ENCODE data around the gene RNF115.
"Not testable (repeated sequence)": the region's sequence is repeated elsewhere in the genome, so short reads cannot be mapped to it uniquely, and the experiment has no call there.

RNF115 gene

DNA sequence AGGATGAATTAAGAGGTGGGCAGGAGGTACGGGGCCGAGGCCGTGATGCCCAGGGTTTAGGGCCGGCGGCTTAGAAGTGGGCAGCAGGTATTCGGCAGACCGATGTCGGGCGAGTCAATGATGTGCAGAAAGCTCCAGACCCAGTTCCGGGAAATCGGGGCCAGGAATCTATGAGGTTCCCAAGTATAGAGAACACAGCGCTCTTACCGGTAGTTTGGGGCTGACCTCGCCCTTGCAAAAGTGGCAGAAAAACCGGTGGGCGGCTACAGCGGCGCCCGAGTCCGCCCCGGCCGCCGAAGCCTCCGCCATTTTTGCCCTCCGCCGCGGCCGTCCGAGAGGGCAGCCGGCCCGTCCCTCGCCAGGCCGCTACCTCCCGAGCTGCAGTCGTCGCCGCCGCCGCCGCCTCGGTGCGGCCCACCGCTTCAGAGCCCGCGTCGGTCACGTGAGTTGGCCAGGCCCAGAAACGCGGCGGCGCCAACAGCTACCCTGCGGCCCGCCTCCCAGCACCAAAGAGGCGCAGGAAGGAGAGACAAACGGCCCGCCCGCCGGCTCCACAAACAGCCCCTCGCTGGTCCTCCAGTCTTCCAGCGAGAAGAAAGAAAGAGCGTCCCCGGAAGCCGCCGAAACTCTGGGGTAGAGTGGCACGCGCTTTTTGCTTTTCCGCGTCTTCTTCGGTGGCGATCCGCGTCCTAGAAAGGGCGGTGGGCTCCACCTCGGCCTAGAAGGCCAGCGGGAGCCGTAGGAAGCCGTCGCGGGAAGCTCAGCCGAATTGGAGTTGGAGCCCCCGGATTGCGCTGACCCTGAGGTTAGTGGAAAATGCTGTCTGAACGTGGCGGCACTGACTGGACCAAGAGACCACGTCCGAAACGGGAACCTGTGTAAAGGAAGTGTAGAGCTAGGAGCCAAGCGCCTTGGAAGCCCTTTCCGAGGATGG is at the start of gene RNF115, which contains the start of gene POLR3C:
Gene RNF115, minus strand, starts transcription at position 531 of the 934 bp plus-strand sequence. Its CDS starts 222 bp downstream, at position 309.
Gene POLR3C, plus strand, starts transcription at position 636 of the 934 bp plus-strand sequence. CDS start 1,577 bp downstream, outside the sequence.
- peak; percentile 99 for DNase-seq

- no peak for DNase-seq
These were observed 48.4 kb upstream of the RNF115 start for GRCh38 chr1:145871994-145872924.

GRCh38 chr1:145868232-145868631 is 44.3 kb upstream of the RNF115 start:
- DNase-seq: no peak

- no peak for DNase-seq
These were observed 39.6 kb upstream of the RNF115 start for GRCh38 chr1:145863282-145864018.

- peak; percentile 95 for DNase-seq
These were observed 35.7 kb upstream of the RNF115 start for GRCh38 chr1:145859491-145860023.

- DNase-seq: peak; percentile 98
These were observed 35.1 kb upstream of the RNF115 start, which contains the start of gene PIAS3 for GRCh38 chr1:145858901-145859490. Gene PIAS3, minus strand, starts transcription at chr1:145859081. Its CDS starts 91 bp downstream, at chr1:145858990.

DNA sequence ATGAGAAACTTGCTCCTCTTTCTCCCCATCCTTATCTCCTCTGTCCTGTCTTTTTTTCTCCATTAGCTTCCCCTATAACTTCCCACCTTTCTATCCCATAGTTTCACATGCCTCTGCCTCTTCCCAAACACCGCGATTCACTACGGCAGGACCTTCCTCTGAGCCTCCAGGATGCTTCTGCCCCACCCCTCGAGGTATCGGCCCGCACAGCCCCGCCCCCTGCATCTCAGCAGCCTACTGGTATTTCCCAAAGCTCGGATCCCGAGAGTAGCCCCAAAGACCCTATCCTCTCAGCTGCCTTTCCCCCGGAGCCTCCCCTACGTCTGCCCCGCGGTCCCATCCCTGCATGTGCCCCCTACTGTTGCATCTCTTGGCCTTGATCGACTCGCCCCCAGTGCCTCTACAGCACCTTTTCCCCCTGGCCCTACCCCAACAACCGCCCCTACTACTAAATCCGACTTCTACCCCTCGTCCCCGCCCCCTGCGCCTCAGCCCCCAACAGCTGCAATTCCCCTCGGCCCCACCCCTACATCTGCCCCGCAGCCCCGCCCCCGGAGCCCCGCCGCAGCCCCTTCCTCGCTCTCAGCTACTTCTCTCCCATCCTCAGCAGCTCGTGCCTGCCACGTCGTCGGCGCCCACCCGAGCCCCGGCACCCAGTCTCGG is 34.5 kb upstream of the RNF115 start:
- peak; percentile 91 for DNase-seq

DNA sequence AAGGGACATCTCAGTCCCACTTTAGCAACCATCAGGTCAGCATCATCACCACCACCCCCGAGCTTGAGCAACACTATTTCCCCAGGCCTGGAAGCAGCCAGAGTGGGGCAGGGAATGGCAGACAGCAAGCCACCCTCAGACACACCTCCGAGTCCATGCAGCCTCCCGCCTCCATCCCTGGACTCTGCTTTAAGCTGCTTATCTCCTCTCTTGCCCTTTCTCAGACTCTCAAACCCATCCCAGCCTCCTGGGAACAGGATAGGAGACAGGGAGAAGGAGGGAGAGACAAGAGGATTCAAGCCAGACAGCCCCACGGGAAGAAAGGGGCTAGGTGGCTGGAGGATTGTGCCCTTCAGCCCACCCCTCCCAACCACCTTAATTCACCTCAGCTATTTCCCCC is 33.3 kb upstream of the RNF115 start:
- DNase-seq: no peak

GRCh38 chr1:145855426-145855948 is 31.6 kb upstream of the RNF115 start:
- no peak for DNase-seq

DNA sequence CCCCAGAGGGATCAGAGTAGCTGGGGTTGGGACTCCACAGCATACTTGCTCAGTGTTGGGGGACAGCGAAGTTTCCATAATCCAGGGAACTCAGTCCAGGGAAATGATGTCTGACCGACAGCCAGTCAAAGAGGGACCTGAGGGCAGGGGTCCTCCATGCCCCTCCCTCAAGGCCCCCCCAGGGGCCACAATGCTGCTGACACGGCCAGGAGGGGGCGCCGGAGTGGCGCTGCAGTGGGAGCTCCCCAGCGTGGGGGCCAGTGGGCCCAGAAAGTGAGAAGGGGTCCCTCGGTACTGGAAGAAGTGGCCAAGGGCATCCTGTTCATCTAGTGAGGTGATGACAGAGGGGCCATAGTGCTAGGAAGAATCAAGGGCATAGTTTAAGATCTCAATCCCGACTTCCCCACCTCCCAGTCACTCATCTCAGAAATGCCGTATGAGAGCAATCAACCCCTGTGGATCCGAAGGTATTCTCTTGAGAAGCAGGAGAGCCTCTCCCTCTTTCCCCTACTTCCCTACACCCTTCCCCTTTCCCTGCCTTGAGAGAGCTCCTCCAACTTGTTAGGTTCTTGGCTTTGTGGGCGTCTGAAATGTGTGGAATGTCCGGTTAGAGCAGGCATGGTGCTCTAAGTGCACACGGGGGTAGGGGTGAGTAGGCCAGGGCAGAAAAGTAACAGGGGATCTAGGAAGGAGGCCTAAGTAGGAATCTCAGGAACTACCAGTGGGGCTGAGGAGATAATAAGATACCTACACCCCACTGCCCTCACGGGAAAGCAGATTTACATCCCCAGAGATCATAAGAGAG is 25.7 kb upstream of the RNF115 start:
- DNase-seq: no peak

DNA sequence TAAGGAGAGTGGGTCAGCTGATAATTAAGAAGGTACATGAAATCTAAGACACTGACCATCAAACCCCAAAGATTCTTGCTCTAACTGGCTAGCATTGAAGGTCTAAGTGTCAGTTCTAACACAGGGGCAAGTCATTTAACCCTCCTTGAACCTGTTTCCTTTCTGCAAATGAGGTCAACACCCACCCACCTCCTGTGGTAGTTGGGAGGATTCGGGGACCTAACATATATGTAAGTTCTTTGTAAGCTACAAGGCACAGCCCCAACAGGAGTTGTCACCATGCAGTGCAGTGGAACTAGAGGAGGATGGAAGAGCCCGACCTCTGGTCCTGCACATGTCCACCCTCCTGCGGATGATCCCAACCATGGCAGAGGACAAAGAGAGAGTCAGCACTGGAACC is 23.9 kb upstream of the RNF115 start:
- DNase-seq: no peak

DNA sequence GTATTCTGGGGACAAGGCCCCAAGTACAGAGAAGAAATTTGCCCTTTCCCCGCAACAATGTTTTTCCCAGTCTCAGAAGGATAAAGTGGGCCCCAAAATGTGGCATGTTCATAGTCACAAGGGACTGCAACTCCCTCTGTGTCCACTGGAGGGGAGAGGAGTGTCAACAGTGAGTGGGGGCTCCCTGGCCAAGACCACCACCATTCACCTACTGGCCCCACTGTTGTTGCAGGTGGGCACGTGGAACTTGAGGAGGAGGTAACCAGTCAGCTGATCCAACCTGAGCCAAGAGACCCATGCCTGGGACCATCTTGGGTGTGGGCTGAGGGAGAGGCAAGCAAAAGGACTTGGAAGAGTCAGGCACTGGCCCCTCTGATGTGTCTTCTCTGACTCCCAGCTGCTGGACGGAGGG is 22.3 kb upstream of the RNF115 start:
- DNase-seq: no peak

DNA sequence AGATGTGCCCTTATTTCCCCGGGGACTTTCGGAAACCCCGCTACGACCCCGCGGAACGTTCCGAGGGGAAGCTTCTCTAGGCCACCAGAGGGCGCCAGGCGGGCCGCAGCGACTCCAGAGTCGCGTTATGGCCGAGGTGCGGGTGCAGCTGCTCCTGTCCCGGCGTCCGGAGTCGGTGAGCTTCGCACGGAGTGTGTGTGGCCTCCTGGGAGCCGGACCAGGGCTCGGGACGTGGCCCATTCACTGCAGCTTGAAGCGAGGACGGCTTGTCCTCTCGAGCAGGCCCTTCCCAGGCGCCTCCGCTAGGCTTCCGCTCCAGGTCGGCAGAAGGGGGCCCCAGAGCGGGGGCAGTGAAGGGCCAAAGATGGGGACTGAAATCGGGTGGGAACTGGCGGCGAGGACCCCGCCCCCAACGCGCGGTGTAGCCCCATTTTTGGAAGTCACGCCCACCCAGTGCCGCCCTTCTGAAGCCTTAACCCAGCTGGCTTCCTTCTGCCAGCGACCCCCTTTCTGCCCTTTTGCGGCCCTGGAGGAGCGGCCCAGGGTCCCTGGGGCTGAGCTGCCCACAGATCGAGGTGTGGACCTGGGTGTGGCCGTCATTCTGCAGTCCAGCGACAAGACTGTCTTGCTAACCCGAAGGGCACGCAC is 21.7 kb upstream of the RNF115 start, which contains the start of gene NUDT17:
Gene NUDT17, plus strand, starts transcription at position 117 of the 648 bp plus-strand sequence. Its CDS starts 11 bp downstream, at position 128.
- DNase-seq: peak; percentile 88

- DNase-seq: peak; percentile 88
These were observed 21.2 kb upstream of the RNF115 start for GRCh38 chr1:145845144-145845513.

- DNase-seq: no peak
These were observed 19.1 kb upstream of the RNF115 start for GRCh38 chr1:145843031-145843430.

DNA sequence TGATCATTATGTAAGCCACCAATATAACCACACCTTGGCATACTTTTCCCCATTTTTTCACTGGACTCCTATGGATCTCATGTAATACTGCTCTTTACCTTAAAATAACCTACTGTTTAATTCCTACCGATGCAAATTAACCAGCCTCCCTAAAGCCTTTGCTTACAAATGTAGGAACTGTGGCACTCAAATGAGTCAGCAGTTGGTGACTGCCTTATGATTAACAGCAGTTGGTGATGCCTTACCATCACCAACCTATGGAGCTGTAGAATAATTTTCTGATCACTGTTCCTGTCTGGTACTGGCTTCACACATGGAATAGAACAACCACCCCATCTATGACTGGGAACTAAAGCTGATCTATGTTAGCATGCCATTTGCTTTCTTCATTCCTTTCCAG is 13.8 kb upstream of the RNF115 start:
- no peak for DNase-seq

DNA sequence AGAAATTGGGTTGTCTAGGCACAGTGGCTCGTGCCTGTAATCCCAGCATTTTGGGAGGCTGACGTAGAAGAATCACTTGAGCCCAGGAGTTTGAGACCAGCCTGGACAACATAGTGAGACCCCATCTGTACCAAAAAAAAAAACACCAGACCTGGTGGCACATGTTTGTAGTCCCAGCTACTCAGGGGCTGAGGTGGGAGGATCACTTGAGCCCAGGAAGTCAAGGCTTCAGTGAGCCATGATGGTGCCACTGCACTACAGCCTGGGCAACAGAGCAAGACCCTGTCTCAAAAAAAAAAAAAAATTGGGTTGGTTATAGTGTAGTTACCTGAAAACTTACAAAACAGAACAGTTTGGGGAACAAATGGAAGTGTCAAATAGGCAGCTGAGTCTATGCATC is 6.9 kb upstream of the RNF115 start:
- DNase-seq: not testable (repeated sequence)

DNA sequence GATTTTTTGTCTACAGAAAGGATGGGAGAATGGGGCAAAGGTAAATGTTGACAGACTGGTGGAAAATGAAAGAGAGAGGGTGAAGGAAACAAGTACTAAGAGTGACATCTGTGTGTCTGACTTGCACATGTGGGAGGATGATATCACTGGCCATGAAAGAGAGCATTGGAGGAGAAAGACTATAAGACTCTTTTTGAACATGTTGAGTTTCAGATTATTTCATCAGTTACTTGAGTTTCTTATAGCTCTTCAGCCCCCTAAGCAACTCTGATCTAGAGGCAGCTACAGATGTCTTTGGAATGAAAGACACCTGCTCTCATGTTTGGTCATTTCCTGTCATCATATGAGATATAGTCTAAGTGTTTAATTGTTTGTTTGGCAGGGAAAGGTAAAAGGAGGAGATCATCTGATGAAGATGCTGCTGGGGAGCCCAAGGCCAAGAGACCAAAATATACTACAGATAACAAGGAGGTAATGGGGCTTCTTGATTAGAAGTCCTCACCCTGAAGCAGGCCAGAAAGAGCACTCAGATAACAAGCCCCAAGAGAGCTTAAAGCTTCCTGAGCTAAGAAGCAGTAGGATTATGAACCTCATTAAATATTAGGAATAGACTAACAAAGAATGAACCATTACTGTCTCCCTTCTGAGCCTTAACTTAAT is 4.6 kb upstream of the RNF115 start:
- DNase-seq: no peak

GRCh38 chr1:145827966-145828365 is 4.1 kb upstream of the RNF115 start:
- DNase-seq: no peak
